Measurements from ENCODE around the gene MED9. TPM values are rescaled to one million over a fixed set of nuclear protein-coding genes. Genes with fewer than 3 reads are reported as not detected.

Gene MED9
- total and polyA plus RNA-seq, 2 of the 4 experiments (the other 2 are of a cell fraction) = 6.1 to 10.1 TPM

GRCh38 chr17:17493986-17494466 is 17.2 kb downstream of the MED9 start:
- no peak overlapping the region for H4K5ac ChIP-seq (ENCODE audit: low read depth, low read length)
- H2AK5ac ChIP-seq (ENCODE audit: low read depth, low read length) = no peak overlapping the region
- no peak for TF ChIP-seq RFX5 (IDR thresholded peaks at IDR 0.05; ENCODE audit: low read depth, low read length)
- DNase-seq (no peak), ATAC-seq (ENCODE audit: low read depth) (no peak)
- no peak overlapping the region for H3K14ac ChIP-seq (replicated peaks; ENCODE audit: low read depth, low read length)
- no peak overlapping the region for H2BK20ac ChIP-seq (ENCODE audit: low read depth, low read length)
- no peaks in the 10 kb centered on the region for H3K9me1 ChIP-seq (ENCODE audit: insufficient read depth, low read length)
- H3K23ac ChIP-seq (ENCODE audit: low read depth, low read length) = no peak overlapping the region
- no peak overlapping the region for H3K4me2 ChIP-seq (ENCODE audit: low read depth, low read length)
- intact Hi-C loops (cut with micrococcal nuclease) = no loop called here
- no peak overlapping the region for H4K91ac ChIP-seq (ENCODE audit: insufficient read depth, low read depth, low read length)
- peaks cover 18% of the 10 kb centered on the region for H3K36me3 ChIP-seq (ENCODE audit: control insufficient read depth, insufficient read depth, low read length)
- no peak overlapping the region for H3K4me3 ChIP-seq (ENCODE audit: insufficient read depth, low read depth, low read length)
- no peak overlapping the region for H2BK15ac ChIP-seq (ENCODE audit: low read depth, low read length)
- dilution Hi-C loops (cut with HindIII; ENCODE audit: low sequenced_read_pairs, unreplicated experiment) = no loop called here
- no peak overlapping the region for H3K4ac ChIP-seq (ENCODE audit: low read depth, low read length)
- peaks cover 8% of the 10 kb centered on the region for H4K20me1 ChIP-seq (ENCODE audit: insufficient read depth, low read length)
- CTCF ChIA-PET = interaction anchor here (0.6 kb wide), 1 partner anchor 149 kb away, joined by 4 read pairs; no protein-coding TSS in a partner anchor
- in situ Hi-C loops (cut with MboI; ENCODE audit: low sequenced_read_pairs) = no loop called here
- peaks cover 7% of the 10 kb centered on the region; the same call in 1 of the 2 replicates for H3K4me1 ChIP-seq (ENCODE audit: control insufficient read depth, insufficient read depth, low read length)
- 93% methylated on average over 2 of the region's 5 CpGs; no CpG with 5 or more reads in 1 of the 2 experiments for WGBS, 2 experiments (ENCODE audit: extremely low coverage in 2 of 2, insufficient read length in 1 of 2)
- no peak overlapping the region for H3K27ac ChIP-seq (ENCODE audit: insufficient read depth, low read length)
- no peaks in the 10 kb centered on the region; the same call in 1 of the 2 replicates for H3K9me3 ChIP-seq (ENCODE audit: control insufficient read depth, insufficient read depth, low read length)
- no peak overlapping the region for H2BK5ac ChIP-seq (ENCODE audit: low read depth, low read length, poor library complexity, severe bottlenecking)
- H3K56ac ChIP-seq (ENCODE audit: extremely low read depth, insufficient read depth, low read length) = no peak overlapping the region
- H3K79me1 ChIP-seq (ENCODE audit: low read depth in 1 of 2, low read length in 2 of 2) = peaks cover 8 to 16% of the 10 kb centered on the region in 2 experiments; a peak in 3 of 4 replicates
- no peak overlapping the region for H2AK9ac ChIP-seq (replicated peaks; ENCODE audit: low read depth, low read length, poor library complexity)
- no peak overlapping the region for H3K9ac ChIP-seq (ENCODE audit: low read depth, low read length)
- no peak overlapping the region for H2BK120ac ChIP-seq (ENCODE audit: low read depth, low read length)
- BruUV-seq (replicated peaks) = no TSS peak
- no peak overlapping the region for H2AFZ ChIP-seq (replicated peaks; ENCODE audit: low read length, poor library complexity)
- no peaks in the 10 kb centered on the region for H3K27me3 ChIP-seq (ENCODE audit: control insufficient read depth, insufficient read depth, low read length)
- no peak overlapping the region for H4K8ac ChIP-seq (ENCODE audit: low read depth in 2 of 2, low read length in 2 of 2)
- POLR2A ChIA-PET (ENCODE audit: unreplicated experiment) = no interaction called here
- H3K18ac ChIP-seq (ENCODE audit: low read depth, low read length) = no peak overlapping the region
